ENCODE measurements around the gene ARHGEF2. TPM values are rescaled to one million over a fixed set of nuclear protein-coding genes. Genes with fewer than 3 reads are reported as not detected.

The ARHGEF2 gene
- total and polyA plus RNA-seq, 10 of the 15 experiments (the other 5 are each of a cell fraction or from before 2014, with no cell fraction given), result 8.1 to 113 (median 69.9) TPM

- TF ChIP-seq HDAC6 (IDR thresholded peaks at IDR 0.05; ENCODE audit: unreplicated experiment) (no peak), CUX1 (IDR thresholded peaks at IDR 0.05; ENCODE audit: insufficient replicate concordance, low read depth, low read length) (no peak), IRF3 (IDR thresholded peaks at IDR 0.05) (no peak), KLF5 (IDR thresholded peaks at IDR 0.05; ENCODE audit: partially characterized antibody) (no peak), BMI1 (IDR thresholded peaks at IDR 0.05; ENCODE audit: borderline replicate concordance) (no peak)
These were observed 23.7 kb downstream of the ARHGEF2 start (continued) for GRCh38 chr1:155954645-155955044.

GRCh38 chr1:155952505-155952890, 25.8 kb downstream of the ARHGEF2 start:
- Histone ChIP-seq H3K4me1 (ENCODE audit: control insufficient read depth, insufficient read depth, low read length) (peaks cover 2% of the 10 kb centered on the region), H3K9ac (ENCODE audit: control insufficient read depth, insufficient read depth, low read length) (no peak overlapping the region), H3K27ac (ENCODE audit: control insufficient read depth, insufficient read depth) (no peak overlapping the region), H4K20me1 (ENCODE audit: control insufficient read depth, insufficient read depth) (no peaks in the 10 kb centered on the region), H3K27me3 (replicated peaks in 1 of 2; ENCODE audit: control insufficient read depth in 2 of 2, insufficient read depth in 2 of 2, low read length in 1 of 2) (no peaks in the 10 kb centered on the region), H2AFZ (ENCODE audit: control insufficient read depth, low read depth, low read length) (no peak overlapping the region), H3K79me2 (ENCODE audit: control insufficient read depth, insufficient read depth, low read length) (no peaks in the 10 kb centered on the region), H3K9me3 (replicated peaks; ENCODE audit: control insufficient read depth, insufficient read depth, low read length) (no peaks in the 10 kb centered on the region), H3K36me3 (ENCODE audit: control insufficient read depth in 2 of 2, insufficient read depth in 2 of 2, low read length in 1 of 2) (peaks cover 45 to 62% of the 10 kb centered on the region in 2 experiments), H3K4me2 (ENCODE audit: control insufficient read depth, insufficient read depth) (no peak overlapping the region), H3K4me3 (no peak overlapping the region)
- POLR2A ChIA-PET, result no interaction called here
- intact Hi-C loops (cut with micrococcal nuclease; ENCODE audit: unreplicated experiment), result no loop called here
- DNase-seq (ENCODE audit: low read depth, low spot score) (no peak), ATAC-seq (no peak), FAIRE-seq (no peak)
- SMC1A ChIA-PET (ENCODE audit: uncharacterized antibody, unreplicated experiment), result no interaction called here
- TF ChIP-seq E4F1 (IDR thresholded peaks at IDR 0.05; ENCODE audit: borderline replicate concordance, partially characterized antibody) (no peak), JUND (IDR thresholded peaks at IDR 0.05; ENCODE audit: low read depth, low read length) (no peak), POLR2AphosphoS5 (IDR thresholded peaks at IDR 0.05; ENCODE audit: low read length) (0 out of 2 replicates have a peak, but pooled peaks have one; percentile 1)
- 82% methylated on average over 13 of the region's 13 CpGs for WGBS (ENCODE audit: insufficient coverage, insufficient replicate concordance, low lambda C conversion rate, missing lambda C conversion rate)
- CTCF ChIA-PET, result interaction anchor here (1.2 kb wide), 1 partner anchor 37 kb away, joined by 3 read pairs; no protein-coding TSS in a partner anchor
- no TSS peak for BruUV-seq (replicated peaks)
- in situ Hi-C loops (cut with MboI), result no loop called here
- RAD21 ChIA-PET (ENCODE audit: unreplicated experiment), result no interaction called here

All from GM12878 (cell line).